Tracheal epithelial cell (primary cell): Measurements from ENCODE around the gene PRMT6. TPM values are rescaled to one million over a fixed set of nuclear protein-coding genes. Genes with fewer than 3 reads are reported as not detected.

Source experiments
- total RNA-seq: library from RNA; depleted of rRNA; stranded (reverse); fragments of >200 nt; gene quantifications from 2 replicates; pipeline ENCODE4 v1.2.1, GENCODE V29; 2014

PRMT6 gene
- 9.0 and 10.1 TPM in 2 replicates for total RNA-seq

DNA sequence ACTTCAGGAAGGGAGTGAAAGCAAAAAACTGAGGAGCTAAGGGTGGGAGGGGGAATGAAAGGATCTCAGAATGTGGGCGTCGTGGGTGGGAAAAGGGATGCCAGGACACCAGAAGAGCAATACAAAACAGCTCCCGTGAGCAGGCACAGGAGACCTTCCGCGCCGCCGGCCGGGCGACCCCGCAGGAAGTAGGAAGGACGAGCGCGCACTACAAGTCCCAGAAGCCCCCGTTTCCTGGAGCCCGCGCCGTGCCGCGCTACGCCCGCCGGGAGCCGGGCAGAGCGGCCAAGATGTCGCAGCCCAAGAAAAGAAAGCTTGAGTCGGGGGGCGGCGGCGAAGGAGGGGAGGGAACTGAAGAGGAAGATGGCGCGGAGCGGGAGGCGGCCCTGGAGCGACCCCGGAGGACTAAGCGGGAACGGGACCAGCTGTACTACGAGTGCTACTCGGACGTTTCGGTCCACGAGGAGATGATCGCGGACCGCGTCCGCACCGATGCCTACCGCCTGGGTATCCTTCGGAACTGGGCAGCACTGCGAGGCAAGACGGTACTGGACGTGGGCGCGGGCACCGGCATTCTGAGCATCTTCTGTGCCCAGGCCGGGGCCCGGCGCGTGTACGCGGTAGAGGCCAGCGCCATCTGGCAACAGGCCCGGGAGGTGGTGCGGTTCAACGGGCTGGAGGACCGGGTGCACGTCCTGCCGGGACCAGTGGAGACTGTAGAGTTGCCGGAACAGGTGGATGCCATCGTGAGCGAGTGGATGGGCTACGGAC, at the start of gene PRMT6:
Gene PRMT6 (plus strand): TSS at position 249 of the 771 bp plus-strand sequence. CDS start 42 bp downstream, at position 291.

Other genes with a start within 250 kb of the PRMT6 start
- 3.6 and 6.3 TPM in 2 replicates for gene NTNG1, start 84.4 kb downstream of the PRMT6 start, total RNA-seq